Pulmonary artery endothelial cell (primary cell): ENCODE measurements around the gene PRH2. TPM values are rescaled to one million over a fixed set of nuclear protein-coding genes. Genes with fewer than 3 reads are reported as not detected.

Experiments
- DNase-seq: peaks from one replicate; pipeline ENCODE4 v3.0.0-alpha.2; 2011; ENCODE audit warnings: low read depth, low spot score
- total RNA-seq: library from RNA; depleted of rRNA; stranded (reverse); fragments of >200 nt; gene quantifications from 2 replicates; pipeline ENCODE4 v1.2.3, GENCODE V29; 2014

PRH2 gene
- total RNA-seq, 1 donor from 2014 or later = not detected

DNA sequence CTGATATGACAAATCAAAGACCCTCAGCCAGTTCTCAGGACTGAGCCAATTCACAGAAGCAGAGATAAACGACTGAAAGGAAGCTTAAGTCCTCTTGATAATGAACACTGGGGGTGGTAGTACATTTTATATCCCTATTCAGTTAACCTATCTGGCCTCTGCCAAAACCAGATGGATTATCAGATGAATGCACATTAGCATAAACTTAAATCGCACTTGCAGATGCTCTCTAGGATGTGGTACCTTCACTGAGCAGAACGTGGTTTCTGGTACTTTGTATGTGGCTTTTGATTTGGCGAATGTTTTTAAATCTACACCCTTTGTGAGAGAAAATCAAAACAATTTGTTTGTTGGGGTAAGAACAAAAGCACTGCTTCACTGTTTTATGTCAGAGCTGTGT lies 31.2 kb downstream of the PRH2 start:
- no peak for DNase-seq

- DNase-seq = no peak
Measured at GRCh38 chr12:10965476-10965875, 36.4 kb downstream of the PRH2 start.

GRCh38 chr12:10966314-10966713 lies 37.3 kb downstream of the PRH2 start:
- DNase-seq = no peak

DNA sequence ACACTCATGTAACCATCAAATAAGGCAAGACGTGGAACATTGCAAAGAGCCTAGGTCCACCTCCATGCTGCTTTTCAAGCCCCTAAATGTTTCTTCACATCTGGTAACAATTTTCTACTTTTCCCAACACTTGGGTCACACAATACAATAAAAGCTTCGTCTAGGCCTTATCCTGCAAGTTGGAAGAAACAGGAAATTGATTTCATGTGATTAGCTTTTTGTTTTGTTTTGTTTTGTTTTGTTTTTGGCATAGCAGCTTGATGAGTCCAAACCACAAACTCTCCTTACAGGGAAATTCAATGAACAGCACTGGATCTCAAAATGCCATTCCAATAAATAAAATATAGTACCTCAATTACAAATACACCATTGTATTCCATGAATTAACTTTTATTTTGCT lies 38.4 kb downstream of the PRH2 start:
- DNase-seq = peak; percentile 57

DNA sequence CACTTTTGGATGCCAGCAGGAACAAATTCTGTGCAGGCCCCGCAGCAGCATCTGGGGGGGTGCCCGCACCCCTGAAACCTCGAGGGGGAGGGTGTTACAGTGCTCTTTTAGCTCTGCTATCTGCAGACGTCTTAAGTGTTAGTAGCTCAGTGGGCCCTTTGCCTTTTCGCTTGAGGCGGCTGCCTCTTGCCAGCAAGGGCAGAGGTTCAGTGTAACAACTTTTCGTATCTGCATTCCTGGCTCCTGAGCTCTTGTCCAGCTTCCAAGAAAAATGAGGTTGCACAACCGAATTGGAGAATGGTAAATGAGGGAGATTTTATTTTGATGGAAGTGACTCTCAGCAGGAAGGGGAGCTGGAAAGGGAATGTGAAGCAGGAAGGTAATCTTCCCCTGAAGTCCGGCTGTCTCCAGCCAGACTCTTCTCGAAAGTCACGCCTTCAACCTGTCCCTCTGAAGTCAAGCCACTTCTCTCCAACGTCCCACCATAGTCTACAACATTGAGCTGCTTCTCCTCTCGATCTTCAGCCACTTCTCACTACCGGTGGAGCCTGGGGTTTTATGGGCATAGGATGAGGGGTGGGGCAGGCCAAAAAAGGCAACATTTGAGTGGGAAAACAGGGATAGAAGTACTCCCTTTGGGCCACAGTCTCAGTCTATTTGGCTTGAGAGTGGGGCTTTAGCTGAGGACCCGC lies 39.9 kb downstream of the PRH2 start:
- peak; percentile 73 for DNase-seq

GRCh38 chr12:10974965-10975364 lies 45.9 kb downstream of the PRH2 start:
- no peak for DNase-seq

GRCh38 chr12:10982244-10982643 lies 53.2 kb downstream of the PRH2 start:
- no peak for DNase-seq

Other genes with a start within 250 kb of the PRH2 start
- gene YBX3, start 205.9 kb upstream of the PRH2 start, total RNA-seq = 206 and 290 TPM in 2 replicates
- gene TAS2R7, start 126.6 kb upstream of the PRH2 start, total RNA-seq = not detected in 2 replicates
- 0.13 TPM in 1 of 2 replicates, not detected in the other for gene TAS2R8, start 122.0 kb upstream of the PRH2 start, total RNA-seq
- gene TAS2R9, start 119.1 kb upstream of the PRH2 start, total RNA-seq = not detected in 2 replicates
- 0.53 and 0.74 TPM in 2 replicates for gene TAS2R10, start 102.9 kb upstream of the PRH2 start, total RNA-seq
- gene PRR4, start 79.8 kb upstream of the PRH2 start, total RNA-seq = 0.21 and 0.46 TPM in 2 replicates
- 7.4 and 8.4 TPM in 2 replicates for gene PRH1, start 45.0 kb upstream of the PRH2 start, total RNA-seq
- gene TAS2R13, start 19.7 kb upstream of the PRH2 start, total RNA-seq = 0.56 and 0.73 TPM in 2 replicates
- gene TAS2R14, start 10.0 kb downstream of the PRH2 start, total RNA-seq = 0.92 and 1.4 TPM in 2 replicates
- 1.1 and 1.6 TPM in 2 replicates for gene TAS2R50, start 57.7 kb downstream of the PRH2 start, total RNA-seq
- gene TAS2R20, start 69.1 kb downstream of the PRH2 start, total RNA-seq = 2.2 TPM in 2 replicates
- gene TAS2R19, start 93.4 kb downstream of the PRH2 start, total RNA-seq = 3.9 and 4.1 TPM in 2 replicates
- gene TAS2R31, start 102.2 kb downstream of the PRH2 start, total RNA-seq = 2.6 and 3.2 TPM in 2 replicates
- gene TAS2R46, start 133.1 kb downstream of the PRH2 start, total RNA-seq = 1.3 and 1.6 TPM in 2 replicates
- gene TAS2R43, start 163.1 kb downstream of the PRH2 start, total RNA-seq = 0.40 and 1.3 TPM in 2 replicates
- 2.2 and 3.5 TPM in 2 replicates for gene TAS2R30, start 205.4 kb downstream of the PRH2 start, total RNA-seq
- 5.0 and 5.2 TPM in 2 replicates for gene SMIM10L1, start 242.0 kb downstream of the PRH2 start, total RNA-seq